COLO668 (cell line): ENCODE results near the gene SPOCK3.

Experiments
- DNase-seq: peaks from one replicate; lab custom pipeline; 2025; ENCODE audit not compliant: unreplicated experiment; lab: John Stamatoyannopoulos, UW

SPOCK3 gene

GRCh38 chr4:167176723-167177367 is 57.4 kb downstream of the SPOCK3 start:
- no peak for DNase-seq

GRCh38 chr4:167171928-167172327 is 62.4 kb downstream of the SPOCK3 start:
- no peak for DNase-seq

GRCh38 chr4:167168611-167169010 is 65.7 kb downstream of the SPOCK3 start:
- no peak for DNase-seq

DNA sequence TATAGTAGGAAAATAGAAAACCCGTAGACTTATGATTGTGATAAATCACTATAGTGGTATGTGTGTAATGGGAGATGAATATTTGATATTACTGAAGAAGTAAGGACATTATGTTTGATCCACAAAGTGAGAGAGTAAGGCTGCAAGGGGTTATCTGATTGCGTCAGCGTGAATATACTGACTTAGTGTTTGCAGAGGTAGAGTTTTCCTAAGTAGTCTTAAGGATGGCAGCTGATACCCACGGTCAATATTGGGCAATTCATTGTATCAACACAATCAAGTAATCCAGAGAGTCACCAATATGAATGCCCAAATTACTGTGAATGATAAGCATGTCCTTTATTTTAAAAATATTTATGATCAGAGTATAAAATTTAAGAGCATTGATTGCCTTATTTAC is 83.7 kb downstream of the SPOCK3 start:
- DNase-seq, result no peak

- DNase-seq, result no peak
These were observed 89.7 kb downstream of the SPOCK3 start for GRCh38 chr4:167144605-167145004.

GRCh38 chr4:167143018-167143417 is 91.3 kb downstream of the SPOCK3 start:
- no peak for DNase-seq

- DNase-seq, result no peak
These were observed 98.0 kb downstream of the SPOCK3 start for GRCh38 chr4:167136270-167136669.

DNA sequence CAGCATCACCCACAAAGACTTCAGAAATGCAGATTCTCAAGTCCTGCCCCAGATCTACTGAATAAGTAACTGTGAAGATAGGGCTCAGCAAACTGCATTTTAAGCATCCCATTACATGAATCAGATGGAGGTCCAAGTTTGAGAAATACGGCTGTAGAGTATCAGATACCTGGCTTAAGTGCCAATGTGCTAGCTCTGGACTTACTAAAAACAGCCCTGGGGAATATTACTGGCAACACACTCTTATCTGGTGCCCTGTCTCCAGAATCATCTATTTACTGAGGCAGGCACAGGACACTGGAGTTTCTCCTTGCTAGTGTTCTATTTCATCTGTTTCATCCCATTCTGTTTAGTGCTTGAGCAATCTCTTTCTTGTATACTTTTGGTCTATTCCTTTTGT is 105.1 kb downstream of the SPOCK3 start:
- no peak for DNase-seq

- no peak for DNase-seq
These were observed 114.9 kb downstream of the SPOCK3 start for GRCh38 chr4:167119392-167119791.

DNA sequence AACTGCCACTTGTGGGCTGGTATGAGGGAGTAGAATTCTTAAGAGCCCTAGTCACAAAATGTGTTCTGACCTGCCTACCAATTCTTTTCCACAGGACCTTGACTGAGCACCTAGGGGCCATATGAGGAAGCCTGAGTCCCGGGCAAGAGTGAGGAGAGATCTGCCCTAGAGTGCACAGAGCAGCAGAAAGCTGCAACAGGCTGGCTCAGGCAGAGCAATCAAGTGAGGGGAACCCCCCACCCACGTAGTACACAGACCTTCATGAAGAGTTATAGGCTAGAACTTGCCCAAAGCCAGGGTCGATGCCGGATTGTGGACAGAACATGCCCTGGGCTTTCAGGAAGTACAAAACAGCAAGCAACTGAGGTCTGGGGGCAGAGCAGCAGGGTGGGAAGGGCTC is 117.0 kb downstream of the SPOCK3 start:
- no peak for DNase-seq

DNA sequence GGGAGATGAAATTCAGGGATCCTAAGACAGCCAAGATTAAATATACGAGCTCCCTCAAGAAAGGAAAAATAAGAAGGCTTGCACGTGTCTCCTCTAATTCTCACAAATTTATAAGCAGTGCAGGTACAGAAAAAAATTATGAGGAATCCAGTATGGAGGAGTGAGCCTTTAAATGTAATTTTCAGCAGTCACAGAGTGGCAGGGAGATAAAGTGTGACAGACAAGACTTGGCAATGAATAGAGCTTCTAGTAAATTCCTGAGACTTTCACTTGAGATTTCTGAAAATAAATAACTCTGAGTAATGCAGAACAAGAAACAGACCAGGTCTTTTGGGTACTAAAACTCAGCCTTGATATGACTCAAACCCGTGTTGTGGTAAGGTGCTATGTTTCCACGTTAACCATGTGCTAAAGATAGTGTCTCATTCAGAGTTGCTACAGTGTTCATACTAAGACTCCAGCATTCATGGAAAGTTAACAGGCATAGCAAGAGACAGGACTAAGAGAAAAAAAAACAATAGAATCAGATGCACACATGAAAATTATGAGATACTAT is 119.8 kb downstream of the SPOCK3 start:
- DNase-seq, result no peak

DNA sequence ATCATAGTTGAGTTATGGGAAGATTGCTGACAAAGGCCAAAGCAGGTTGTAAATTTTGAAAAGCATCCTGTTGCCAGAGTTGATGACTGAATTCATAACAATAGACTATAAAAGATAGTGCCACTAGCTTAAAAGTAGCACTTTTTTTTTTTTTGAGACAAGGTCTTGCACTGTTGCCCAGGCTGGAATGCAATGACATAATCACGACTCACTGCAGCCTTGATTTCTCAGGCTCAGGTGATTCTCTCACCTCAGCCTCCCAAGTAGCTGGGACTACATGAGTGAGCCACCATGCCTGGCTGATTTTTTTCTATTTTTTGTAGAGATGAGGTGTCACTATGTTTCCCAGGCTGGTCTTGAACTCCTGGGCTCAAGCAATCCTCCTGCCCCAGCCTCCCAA is 122.7 kb downstream of the SPOCK3 start:
- no peak for DNase-seq

- no peak for DNase-seq
These were observed 123.2 kb downstream of the SPOCK3 start for GRCh38 chr4:167111092-167111491.

- no peak for DNase-seq
These were observed 124.4 kb downstream of the SPOCK3 start for GRCh38 chr4:167109859-167110258.

- no peak for DNase-seq
These were observed 128.4 kb downstream of the SPOCK3 start for GRCh38 chr4:167105857-167106256.

DNA sequence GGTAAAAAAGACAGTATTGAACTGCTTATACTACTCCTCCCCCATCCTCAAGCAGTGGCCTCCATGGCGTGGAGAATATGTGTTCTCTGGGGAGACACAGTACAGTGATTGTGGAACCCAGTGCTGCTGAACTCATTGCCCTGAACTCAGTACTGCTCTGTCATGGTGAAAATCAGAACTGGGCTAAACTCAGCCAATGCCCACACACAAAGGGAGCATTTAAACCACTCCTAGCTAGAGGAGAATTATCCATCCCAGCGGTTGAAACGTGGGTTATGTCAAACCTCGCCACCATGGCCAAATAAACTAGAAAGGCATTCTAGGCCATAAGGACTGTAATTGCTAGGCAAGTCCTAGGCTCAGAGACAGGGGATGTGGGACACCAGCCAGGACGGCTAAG is 131.8 kb downstream of the SPOCK3 start:
- no peak for DNase-seq

GRCh38 chr4:167101035-167101434 is 133.3 kb downstream of the SPOCK3 start:
- DNase-seq, result no peak

GRCh38 chr4:167100120-167100519 is 134.2 kb downstream of the SPOCK3 start:
- DNase-seq, result no peak

DNA sequence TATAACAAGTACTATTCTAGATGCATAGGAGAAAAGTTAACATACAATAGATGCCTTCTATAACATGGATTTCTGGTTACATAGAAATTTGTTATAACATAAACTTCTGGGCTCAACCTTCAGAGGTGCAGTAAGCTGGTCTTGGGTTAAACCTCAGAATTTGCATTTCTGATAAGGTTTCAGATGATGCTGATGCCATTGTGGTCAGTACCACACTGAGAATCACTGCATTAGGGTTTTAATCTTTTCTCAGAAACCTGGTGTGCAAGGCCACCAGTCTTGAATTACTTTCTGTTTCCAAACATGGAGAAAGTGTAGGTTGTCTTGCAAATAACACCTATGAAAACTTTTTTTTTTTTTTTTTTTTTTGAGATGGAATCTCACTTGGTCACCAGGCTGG is 146.2 kb downstream of the SPOCK3 start:
- no peak for DNase-seq

- no peak for DNase-seq
These were observed 150.0 kb downstream of the SPOCK3 start for GRCh38 chr4:167084321-167084720.

- no peak for DNase-seq
These were observed 154.5 kb downstream of the SPOCK3 start for GRCh38 chr4:167079762-167080161.

DNA sequence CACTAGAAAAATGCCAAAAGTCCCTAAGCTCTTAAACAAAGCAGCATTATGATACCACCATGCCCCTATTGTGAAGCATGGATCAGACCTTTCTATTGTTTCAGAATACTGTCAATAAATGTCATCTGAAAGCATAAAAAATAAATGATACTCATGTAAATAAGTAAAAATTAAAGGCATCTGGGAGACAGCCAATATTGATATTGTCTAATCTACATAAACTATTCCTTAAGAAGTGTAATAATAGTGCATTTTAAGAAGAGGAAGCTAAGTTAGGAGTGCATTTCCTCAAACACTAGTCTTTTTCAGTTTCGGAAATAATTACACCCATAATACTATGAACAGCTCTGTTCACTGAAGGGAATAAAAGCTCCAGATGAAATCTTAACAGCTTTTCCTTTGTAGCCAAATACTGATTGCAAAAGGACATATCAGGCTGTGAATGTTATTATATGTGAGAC is 181.6 kb downstream of the SPOCK3 start:
- no peak for DNase-seq

- no peak for DNase-seq
These were observed 185.0 kb downstream of the SPOCK3 start for GRCh38 chr4:167049257-167049656.
